GM19240 (cell line): ENCODE data around the gene CHMP1A.
"Not testable (repeated sequence)": the region's sequence is repeated elsewhere in the genome, so short reads cannot be mapped to it uniquely, and the experiment has no call there.

ENCODE experiments used
- DNase-seq: peaks from one replicate; pipeline ENCODE4 v3.0.0; 2011; ENCODE audit warnings: low spot score; ENCODE audit not compliant: insufficient read length

Gene CHMP1A

DNA sequence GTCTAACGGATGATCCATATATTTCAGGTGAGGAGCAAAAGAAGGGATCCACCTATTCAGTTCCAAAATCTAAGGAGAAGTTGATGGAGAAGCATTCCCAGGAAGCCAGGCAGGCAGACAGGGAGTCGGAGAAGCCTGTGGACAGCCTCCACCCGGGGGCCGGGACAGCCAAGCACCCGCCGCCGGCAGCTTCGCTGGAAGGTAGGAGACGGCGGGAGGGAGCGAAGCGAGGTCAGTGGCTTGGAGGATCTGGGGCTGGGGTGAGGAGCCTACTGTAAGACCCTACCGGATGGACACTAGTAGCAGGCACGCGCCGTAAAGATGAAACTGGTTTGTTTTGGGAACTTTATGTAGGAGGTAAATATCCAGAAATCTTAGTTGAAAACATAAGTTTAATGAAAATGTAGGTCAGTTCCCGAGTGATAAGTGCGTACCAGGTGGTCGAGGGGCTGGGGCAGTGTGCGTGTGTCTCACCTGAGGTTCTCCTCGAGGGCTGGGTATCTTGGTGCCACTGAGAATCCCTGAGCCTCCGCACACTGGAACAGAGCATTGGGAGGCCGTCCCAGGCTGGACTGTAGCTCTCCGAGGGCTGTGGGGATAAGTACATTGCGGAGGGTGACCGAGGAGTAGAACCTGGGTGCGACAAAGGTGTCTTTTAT lies 842 bp upstream of the CHMP1A start:
- no peak for DNase-seq

DNA sequence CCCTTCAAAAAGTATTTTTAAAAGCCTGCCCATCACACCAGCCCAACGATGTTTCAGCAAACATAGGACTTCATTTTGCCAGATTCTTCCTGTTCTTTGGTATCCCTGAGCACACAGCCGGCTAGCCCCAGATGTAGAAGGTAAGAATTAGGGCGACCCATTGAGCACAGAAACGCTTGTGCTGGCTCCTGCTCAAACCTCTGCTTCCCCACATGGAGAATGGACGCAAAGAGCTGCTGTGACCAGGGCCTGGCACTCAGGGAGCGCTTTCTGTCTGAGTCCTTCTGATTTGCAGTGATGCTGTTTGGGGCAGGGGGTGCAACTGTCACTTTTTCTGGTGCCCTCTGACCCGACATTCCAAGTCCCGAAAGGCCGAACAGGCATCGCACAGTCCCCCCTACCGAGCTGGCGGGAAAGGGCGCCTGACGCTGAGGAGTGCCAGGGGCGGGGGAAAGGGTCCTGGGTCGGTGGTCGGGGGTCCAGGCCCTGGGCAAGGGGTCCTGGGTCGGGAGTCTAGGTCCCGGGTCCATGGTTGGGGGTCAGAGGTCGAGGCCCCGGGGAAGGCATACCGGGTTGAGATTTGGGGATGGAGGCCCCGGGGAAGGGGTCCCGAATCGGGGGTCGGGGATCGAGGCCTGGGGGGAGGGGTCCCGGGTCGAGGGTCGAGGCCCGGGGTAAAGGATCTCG lies 930 bp downstream of the CHMP1A start:
- DNase-seq, result no peak

DNA sequence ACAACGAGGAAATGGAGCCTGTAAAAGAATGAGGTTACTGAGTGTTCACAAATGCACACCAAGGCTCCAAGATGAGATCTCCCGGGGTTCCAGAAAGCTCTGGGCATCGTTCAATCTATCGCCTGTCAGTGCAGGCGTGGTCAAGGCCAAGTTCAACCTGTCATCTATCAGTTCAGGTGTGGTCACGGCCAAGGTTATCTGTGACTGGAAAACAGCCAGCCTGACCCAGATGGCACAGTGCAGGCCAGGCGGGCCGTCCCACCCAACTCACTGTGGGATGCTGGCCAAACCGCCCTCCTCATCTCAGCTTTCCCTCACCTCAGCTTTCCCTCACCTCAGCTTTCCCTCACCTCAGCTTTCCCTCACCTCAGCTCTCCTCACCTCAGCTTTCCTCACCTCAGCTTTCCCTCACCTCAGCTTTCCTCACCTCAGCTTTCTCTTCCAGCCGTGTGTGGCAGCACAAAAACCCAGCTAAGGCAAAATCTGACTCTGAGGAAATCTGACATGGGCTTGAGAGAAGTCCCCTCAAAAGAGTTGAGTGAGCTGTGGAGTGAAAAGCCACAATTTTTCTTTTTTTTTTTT lies 2.4 kb downstream of the CHMP1A start:
- no peak for DNase-seq

DNA sequence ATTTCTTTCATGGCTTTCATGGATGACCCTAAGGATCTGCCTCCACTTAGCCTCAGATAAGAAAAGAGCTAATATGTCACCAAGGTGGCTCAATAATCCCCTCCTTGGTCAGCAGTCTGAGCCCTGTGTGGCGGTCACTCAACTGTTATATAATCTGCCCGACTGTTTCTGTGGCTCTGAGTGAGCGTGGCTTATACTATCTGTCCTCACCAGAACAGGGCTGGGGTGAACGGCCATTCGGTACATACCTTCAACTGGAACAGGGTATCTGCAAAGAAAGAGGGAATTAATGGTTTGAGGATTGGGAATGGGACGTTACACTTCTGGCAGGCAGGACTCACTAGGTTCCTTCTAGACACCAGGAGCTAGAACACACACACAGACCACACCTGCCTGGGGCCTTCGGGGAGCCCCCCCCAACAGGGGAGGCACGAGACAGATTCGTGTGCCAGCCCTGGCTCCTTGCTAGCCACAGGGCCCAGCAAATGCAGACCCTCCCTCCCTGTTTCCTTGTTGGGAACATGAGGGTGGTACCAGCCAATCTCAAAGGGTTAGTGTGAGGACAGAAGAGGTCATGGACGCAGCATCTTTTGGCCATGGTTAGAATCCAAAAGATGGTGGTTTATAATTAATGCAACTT lies 3.7 kb downstream of the CHMP1A start:
- no peak for DNase-seq

DNA sequence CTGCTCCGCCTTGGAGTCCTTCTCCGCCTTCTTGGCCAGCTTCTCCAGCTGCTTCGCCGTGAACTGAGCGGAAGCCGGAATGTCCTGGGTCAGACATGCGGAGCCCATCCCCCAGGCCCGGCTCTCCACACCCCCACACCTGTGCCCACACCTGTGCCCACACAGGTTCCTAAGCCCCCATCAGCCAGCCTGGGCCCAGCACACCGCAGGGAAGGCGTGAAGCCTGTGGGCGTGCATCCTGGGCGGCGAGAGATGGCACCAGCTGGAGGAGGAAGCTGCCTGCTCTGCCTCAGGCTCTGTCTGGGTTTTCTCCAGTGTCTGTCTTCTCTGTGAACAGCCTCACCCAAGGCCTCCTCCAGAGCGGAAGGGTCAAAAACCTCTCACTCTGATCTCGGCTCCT lies 5.9 kb downstream of the CHMP1A start:
- DNase-seq, result no peak

DNA sequence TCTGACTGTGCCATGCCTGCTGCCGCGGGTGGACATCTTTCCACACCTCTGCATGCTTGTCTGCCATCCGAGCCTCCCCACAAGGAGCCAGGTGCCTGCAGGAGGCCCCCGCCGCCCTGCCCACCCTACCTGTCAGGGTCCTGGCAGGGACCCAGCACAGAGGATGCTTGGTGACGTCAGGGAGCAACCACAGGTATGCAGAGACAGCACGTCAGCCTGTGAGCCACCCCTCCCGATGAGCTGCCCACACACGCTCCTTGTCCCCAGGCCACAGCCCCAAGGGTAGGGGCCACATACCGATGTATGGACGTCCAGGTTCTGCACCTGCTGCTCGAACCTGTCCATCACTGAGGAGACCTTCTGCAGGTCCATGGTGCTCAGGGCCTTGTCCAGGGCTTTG lies 10.6 kb downstream of the CHMP1A start:
- no peak for DNase-seq

DNA sequence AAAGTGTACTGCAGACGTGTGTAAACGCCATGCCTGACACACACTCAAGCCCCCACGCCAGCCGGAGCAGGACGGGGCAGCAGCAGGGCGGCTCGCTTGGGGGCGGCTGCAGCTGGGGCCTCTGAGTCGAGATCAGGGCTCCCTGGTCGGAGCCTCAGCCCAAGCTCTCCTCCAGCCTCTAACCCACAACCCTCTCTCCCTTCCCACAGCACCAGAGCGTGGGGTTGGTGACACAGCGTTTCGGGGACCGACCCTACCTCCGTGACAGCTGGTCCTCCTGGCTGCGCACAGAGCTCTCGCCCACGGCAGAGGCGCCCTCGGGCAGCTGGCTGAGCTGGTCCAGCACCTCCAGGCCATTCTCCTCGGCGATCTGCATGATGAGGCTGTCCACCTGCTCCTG lies 11.2 kb downstream of the CHMP1A start:
- no peak for DNase-seq

DNA sequence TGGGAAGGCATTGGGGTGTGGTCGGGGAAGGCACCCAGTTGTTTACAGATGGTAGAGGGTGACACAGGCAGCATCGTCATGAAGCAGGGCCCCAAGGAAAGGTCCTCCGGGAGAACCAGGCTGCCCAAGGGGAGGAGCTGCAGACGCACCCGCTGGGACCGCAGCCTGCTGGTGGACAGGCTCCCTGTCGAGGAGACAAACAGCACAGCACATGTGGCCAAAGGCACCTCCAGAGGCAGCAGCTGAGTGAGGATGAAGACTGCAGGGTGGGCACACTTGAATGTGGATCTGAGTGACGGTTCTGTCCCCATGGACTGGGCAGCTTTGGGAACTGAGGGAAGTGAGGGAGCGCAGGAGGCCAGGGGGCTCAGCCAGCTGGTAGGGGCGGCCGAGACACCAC lies 12.4 kb downstream of the CHMP1A start:
- no peak for DNase-seq

DNA sequence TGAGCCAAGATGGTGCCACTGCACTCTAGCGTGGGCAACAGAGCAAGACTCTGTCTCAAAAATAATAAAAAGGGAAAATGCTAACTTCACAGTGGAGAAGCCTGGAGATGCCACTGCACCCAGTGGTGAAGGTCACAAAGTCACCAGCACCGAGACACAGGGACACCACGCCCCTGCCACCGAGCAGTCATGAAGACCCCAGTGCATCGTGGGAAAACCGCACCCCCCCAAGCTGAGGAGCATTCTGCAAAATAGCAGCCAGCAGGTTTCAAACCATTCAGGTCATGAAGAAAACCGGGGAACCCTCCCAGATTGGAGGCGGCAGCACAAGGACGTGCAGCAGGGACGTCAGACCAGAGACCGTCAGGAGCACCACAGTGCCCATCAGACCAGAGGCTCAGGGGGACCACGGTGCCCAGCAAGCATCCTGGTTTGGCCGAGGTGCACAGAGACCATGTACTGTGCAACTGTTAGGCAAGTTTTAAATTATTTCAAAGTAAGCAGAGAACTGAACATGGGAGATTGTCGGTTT lies 13.7 kb downstream of the CHMP1A start:
- no peak for DNase-seq

DNA sequence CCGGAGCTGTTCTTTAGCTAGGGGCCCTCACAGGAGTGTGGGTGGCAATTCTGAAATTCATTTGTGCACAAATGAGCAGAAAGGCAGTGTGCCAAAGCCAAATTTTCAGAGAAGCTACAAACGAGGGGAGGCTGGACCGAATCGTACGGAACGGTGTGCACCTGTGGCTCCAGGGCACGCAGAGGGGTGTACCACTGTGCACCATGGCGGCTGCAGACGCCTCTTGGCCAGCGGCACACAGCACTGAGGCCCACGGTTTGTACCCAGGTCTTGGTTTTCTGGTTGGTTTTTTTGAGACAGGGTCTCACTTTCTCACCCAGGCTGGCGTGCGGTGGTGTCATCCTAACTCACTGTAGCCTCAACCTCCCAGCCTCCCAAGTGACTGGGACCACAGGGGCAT lies 14.9 kb downstream of the CHMP1A start:
- no peak for DNase-seq

DNA sequence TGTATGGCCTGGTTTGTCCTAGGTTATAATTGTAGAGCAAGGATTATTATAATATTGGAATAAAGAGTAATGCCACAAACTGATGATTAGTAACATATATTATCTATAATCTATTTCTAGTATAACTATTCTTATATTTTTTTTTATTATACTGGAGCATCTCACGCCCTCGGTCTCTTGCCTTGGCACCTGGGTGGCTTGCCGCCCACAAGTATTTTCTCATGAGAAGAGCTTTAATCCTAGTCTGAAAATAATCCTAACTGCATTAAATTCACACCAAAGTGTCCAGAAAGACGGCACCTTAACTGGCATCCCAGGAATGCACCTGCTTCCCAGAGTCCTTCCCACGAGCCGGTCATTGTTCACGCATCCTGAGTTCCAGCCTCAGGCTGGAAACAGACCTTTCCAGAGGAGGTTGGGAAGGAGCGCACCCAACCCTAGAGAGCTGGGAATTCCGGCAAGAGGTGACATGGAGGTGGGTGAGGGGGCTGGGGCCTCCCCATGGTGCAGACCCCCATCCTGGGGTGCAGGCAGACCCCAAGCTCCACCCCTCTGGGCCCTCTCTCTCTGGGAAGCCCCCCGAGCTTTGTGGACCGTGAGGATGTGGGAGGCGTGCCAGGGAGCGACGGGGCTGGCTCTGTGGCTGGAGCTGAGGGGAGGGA lies 15.9 kb downstream of the CHMP1A start:
- DNase-seq, result no peak

DNA sequence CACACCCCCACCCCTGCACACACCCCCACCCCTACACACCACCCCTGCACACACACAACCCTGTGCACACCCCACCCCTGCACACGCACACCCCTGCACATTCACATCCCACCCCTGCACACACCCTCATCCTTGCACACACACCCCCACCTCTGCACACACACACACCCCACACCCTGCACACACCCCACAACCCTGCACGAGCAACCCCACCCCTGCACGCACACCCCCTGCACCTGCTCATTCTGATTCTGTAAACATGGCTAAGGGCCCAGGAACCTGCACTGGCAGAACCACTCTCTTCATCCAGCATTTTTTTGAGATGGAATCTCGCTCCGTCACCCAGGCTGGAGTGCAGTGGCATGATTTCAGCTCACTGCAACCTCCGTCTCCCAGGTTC lies 18.1 kb downstream of the CHMP1A start:
- DNase-seq, result no peak

DNA sequence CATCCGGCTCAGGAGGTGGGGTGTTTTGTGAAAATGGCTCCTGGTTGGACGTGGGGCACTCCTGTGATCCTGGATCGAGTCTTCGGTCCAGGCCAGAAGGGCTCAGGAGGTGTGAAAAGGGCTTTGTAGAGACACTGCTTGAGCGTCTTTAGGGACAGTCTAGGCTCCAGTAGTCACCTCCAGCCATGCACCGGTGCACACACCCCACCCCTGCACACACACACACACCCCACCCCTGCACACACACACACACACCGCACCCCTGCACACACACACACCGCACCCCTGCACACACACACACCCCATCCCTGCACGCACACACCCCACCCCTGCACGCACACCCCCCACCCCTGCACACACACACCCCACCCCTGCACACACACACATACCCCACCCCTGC lies 19.1 kb downstream of the CHMP1A start:
- no peak for DNase-seq

DNA sequence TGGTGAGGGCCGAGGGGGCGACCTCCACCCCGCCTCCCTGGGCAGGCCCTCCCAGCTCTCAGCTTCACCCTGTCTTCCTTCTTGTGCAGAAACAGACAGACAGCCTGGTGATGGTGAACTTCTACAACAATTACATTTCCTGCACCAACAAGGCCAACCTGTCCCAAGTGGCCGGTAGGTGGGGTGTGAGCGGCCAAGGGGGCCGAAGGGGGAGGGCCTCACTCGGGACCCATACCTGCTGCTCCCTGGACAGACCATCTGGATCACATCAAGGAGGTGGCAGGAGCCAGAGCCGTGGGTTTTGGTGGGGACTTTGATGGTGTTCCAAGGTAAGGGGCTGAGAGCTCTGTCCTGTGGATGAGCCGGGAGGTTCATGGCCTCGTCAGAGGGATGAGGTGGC lies 20.1 kb downstream of the CHMP1A start:
- no peak for DNase-seq

DNA sequence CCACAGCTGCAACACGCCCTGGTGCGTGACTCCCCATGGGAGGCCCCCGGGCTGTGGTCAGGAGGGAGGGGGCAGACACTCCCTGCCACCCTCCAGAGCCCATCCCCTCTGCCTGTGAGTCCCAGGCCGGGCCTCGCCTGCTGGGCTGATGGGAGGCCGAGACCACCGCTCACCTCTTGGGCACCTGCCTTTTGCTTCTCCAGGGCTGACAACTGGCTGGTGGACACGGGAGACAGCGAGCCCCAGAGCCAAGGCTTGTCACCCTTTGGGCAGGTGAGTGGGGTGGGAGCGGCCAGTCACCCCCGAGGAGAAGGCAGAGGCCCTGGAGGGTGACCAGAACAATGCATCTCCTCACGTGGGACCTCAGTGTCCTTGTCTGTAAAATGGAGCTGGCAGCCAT lies 20.8 kb downstream of the CHMP1A start:
- DNase-seq, result no peak

DNA sequence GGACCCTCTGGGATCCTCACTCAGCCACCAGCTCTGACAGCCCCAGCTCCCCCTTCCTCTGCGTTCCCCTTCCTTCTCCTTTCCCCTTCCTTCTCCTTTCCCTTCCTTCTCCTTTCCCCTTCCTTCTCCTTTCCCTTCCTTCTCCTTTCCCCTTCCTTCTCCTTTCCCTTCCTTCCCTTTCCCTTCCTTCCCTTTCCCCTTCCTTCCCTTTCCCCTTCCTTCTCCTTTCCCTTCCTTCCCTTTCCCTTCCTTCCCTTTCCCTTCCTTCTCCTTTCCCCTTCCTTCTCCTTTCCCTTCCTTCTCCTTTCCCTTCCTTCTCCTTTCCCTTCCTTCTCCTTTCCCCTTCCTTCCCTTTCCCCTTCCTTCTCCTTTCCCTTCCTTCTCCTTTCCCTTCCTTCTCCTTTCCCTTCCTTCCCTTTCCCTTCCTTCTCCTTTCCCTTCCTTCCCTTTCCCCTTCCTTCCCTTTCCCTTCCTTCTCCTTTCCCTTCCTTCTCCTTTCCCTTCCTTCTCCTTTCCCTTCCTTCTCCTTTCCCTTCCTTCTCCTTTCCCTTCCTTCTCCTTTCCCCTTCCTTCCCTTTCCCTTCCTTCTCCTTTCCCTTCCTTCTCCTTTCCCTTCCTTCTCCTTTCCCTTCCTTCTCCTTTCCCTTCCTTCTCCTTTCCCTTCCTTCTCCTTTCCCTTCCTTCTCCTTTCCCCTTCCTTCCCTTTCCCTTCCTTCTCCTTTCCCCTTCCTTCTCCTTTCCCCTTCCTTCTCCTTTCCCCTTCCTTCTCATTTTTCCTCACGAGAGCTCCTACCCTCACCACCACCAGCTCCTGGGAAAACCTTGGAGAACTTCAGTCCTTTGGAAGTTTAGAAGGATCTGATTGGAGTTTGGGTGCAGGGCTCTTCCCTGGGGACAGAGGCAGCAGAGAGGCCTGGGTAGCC lies 22.8 kb downstream of the CHMP1A start:
- not testable (repeated sequence) for DNase-seq

DNA sequence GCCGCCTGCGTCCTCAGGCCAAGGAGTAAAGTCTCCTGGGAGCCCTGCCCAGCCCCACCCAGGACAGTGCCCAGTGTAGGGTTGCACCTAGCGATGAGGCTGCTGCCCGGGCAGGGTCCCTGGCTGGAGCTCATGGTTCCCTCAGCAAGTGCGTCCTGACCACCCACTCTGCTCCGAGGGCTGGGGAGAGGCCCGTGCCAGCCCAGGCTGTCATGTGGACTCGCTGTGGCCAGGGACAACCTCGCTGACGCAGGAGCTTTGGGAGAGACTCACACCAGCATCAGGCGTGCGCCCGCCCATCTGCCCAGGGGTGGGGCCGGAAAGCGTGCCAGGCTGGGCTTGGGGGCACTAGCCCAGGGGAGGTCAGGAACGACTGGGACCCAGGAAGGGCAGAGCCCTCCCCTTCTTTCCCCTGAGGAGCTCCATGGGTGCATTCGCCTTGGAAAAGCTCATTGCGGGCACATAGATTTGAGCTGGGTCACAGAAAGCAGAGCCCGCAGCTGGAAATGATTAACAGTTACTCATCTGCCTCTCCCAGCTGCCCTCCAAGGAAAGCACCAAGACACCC lies 24.4 kb downstream of the CHMP1A start:
- DNase-seq, result no peak

DNA sequence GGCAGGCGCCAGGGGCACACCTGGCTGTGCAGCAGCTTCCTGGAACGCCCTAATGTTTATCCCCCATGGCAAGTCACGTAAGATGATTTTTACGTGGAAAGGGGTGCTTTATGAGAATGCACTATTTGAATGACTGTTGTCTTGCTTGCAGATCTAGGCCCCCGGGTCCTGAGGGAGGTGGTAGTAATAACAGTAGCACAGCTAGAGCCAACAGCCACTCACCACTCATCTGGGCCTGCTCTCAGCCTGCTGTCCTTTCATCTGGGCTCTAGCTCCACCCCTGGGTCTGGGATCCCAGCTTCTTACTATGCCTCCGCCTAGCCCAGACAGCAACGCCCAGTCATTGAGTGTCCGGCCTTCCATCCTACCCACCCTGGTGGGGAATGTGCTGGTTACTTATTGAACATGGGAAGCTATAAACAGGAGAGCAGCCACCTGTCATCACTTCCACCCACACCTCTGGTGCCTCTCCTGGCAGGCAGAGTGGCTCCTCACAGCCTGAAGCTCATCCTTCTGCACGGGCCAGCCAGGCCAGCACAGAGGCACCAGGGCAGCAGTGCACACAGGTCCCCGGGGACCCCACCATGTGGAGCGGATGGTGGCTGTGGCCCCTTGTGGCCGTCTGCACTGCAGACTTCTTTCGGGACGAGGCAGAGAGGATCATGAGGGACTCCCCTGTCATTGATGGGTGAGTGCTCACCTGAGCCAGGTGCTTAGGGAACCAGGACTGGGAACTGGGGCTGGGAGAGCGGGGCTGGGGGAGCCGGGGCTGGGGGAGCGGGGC lies 27.5 kb downstream of the CHMP1A start:
- no peak for DNase-seq
